ENCODE results near the gene SLF2. TPM values are rescaled to one million over a fixed set of nuclear protein-coding genes. Genes with fewer than 3 reads are reported as not detected.

The SLF2 gene
- total and polyA plus RNA-seq, 2 of the 13 experiments (the other 11 are each of a cell fraction or from before 2014, with no cell fraction given), result 12.2 to 48.1 TPM

DNA sequence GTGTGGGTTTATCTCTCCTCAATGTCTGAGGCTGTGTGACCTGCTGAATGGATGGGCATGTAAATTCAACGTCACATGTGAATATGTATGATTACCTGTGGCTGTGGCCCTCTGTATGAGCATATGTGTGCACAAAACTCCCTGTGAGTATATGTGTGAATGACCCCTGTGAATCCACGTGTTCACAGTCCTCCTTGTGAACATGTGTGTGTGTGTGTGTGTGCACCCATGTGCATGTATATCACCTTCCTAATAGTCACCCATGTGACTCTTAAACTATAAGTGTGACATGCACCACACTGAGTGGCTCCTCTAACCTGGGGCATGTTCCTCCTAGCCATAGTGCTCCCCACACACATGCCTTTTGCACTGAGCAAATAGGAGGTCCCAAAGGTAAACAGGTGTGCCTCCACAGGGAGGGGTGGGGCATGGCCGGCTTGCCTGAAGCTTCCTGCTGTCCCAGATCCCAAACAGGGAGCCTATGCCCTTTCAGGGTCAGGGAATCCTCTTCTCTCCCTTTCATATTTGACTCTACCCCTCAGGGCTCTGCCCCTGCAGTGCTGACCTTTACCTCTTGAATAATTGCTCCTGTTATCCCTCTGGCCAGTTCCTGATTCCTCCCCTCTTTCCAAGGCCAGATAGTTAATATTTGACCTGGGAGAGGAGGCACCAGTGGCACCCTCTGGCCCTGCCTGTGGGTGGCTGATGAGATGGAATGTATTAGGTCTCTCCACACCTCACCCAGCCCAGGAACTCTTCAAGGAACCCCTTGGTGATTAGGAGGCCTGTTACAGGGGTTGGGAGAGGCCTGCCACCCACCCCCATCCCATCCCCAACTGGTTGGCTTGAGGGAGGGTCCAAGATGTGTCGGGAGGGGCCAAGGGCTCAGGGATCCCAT lies 58.4 kb downstream of the SLF2 start (continued):
- TF ChIP-seq, protein P1, sequence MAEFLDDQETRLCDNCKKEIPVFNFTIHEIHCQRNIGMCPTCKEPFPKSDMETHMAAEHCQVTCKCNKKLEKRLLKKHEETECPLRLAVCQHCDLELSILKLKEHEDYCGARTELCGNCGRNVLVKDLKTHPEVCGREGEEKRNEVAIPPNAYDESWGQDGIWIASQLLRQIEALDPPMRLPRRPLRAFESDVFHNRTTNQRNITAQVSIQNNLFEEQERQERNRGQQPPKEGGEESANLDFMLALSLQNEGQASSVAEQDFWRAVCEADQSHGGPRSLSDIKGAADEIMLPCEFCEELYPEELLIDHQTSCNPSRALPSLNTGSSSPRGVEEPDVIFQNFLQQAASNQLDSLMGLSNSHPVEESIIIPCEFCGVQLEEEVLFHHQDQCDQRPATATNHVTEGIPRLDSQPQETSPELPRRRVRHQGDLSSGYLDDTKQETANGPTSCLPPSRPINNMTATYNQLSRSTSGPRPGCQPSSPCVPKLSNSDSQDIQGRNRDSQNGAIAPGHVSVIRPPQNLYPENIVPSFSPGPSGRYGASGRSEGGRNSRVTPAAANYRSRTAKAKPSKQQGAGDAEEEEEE (CRISPR knock-in tag; IDR thresholded peaks at IDR 0.05; ENCODE audit: borderline replicate concordance), result no peak
- TF ChIP-seq YY1 (IDR thresholded peaks at IDR 0.05; ENCODE audit: insufficient read depth, insufficient replicate concordance, low read depth, low read length) (peak; percentile 65), ZNF781 (CRISPR knock-in tag; IDR thresholded peaks at IDR 0.05; ENCODE audit: borderline replicate concordance, not compliant biosample characterization) (peak; percentile 41), HOXD1 (CRISPR knock-in tag; IDR thresholded peaks at IDR 0.05) (peak; percentile 75; the same call in 1 of the 2 replicates), CAMTA2 (CRISPR knock-in tag; IDR thresholded peaks at IDR 0.05; ENCODE audit: borderline replicate concordance) (no peak; the same call in 1 of the 2 replicates), SMAD3 (CRISPR knock-in tag; IDR thresholded peaks at IDR 0.05) (no peak; the same call in 1 of the 2 replicates), NFYC (CRISPR knock-in tag; IDR thresholded peaks at IDR 0.05) (0 out of 2 replicates have a peak, but pooled peaks have one; percentile 11), MBD4 (IDR thresholded peaks at IDR 0.05; ENCODE audit: borderline replicate concordance, low read length) (no peak), SOX6 (IDR thresholded peaks at IDR 0.05) (no peak), SOX6 (CRISPR knock-in tag; IDR thresholded peaks at IDR 0.05) (peak; percentile 92), ZSCAN21 (CRISPR knock-in tag; IDR thresholded peaks at IDR 0.05; ENCODE audit: borderline replicate concordance) (no peak; the same call in none of the 2 replicates), KDM2A (CRISPR knock-in tag; IDR thresholded peaks at IDR 0.05; ENCODE audit: borderline replicate concordance, low read depth) (peak; percentile 62), EED (CRISPR knock-in tag; IDR thresholded peaks at IDR 0.05) (0 out of 2 replicates have a peak, but pooled peaks have one; percentile 5), TCF7 (IDR thresholded peaks at IDR 0.05; ENCODE audit: low read depth) (peak; percentile 92), ZNF34 (CRISPR knock-in tag; IDR thresholded peaks at IDR 0.05; ENCODE audit: borderline replicate concordance) (no peak), NKX3-1 (CRISPR knock-in tag; IDR thresholded peaks at IDR 0.05) (no peak), PRMT3 (CRISPR knock-in tag; IDR thresholded peaks at IDR 0.05; ENCODE audit: borderline replicate concordance, low read depth) (no peak), ZFYVE20 (CRISPR knock-in tag; IDR thresholded peaks at IDR 0.05; ENCODE audit: borderline replicate concordance, low read depth) (0 out of 2 replicates have a peak, but pooled peaks have one; percentile 10)
- TF ChIP-seq, protein P2, sequence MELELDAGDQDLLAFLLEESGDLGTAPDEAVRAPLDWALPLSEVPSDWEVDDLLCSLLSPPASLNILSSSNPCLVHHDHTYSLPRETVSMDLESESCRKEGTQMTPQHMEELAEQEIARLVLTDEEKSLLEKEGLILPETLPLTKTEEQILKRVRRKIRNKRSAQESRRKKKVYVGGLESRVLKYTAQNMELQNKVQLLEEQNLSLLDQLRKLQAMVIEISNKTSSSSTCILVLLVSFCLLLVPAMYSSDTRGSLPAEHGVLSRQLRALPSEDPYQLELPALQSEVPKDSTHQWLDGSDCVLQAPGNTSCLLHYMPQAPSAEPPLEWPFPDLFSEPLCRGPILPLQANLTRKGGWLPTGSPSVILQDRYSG (CRISPR knock-in tag; IDR thresholded peaks at IDR 0.05), result no peak
- TF ChIP-seq, protein P3, sequence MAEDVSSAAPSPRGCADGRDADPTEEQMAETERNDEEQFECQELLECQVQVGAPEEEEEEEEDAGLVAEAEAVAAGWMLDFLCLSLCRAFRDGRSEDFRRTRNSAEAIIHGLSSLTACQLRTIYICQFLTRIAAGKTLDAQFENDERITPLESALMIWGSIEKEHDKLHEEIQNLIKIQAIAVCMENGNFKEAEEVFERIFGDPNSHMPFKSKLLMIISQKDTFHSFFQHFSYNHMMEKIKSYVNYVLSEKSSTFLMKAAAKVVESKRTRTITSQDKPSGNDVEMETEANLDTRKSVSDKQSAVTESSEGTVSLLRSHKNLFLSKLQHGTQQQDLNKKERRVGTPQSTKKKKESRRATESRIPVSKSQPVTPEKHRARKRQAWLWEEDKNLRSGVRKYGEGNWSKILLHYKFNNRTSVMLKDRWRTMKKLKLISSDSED (CRISPR knock-in tag; IDR thresholded peaks at IDR 0.05), result no peak
- TF ChIP-seq, protein P4, sequence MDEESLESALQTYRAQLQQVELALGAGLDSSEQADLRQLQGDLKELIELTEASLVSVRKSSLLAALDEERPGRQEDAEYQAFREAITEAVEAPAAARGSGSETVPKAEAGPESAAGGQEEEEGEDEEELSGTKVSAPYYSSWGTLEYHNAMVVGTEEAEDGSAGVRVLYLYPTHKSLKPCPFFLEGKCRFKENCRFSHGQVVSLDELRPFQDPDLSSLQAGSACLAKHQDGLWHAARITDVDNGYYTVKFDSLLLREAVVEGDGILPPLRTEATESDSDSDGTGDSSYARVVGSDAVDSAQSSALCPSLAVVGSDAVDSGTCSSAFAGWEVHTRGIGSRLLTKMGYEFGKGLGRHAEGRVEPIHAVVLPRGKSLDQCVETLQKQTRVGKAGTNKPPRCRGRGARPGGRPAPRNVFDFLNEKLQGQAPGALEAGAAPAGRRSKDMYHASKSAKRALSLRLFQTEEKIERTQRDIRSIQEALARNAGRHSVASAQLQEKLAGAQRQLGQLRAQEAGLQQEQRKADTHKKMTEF (CRISPR knock-in tag; IDR thresholded peaks at IDR 0.05), result peak; percentile 97
- TF ChIP-seq, protein P5, sequence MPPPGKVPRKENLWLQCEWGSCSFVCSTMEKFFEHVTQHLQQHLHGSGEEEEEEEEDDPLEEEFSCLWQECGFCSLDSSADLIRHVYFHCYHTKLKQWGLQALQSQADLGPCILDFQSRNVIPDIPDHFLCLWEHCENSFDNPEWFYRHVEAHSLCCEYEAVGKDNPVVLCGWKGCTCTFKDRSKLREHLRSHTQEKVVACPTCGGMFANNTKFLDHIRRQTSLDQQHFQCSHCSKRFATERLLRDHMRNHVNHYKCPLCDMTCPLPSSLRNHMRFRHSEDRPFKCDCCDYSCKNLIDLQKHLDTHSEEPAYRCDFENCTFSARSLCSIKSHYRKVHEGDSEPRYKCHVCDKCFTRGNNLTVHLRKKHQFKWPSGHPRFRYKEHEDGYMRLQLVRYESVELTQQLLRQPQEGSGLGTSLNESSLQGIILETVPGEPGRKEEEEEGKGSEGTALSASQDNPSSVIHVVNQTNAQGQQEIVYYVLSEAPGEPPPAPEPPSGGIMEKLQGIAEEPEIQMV (CRISPR knock-in tag; IDR thresholded peaks at IDR 0.05; ENCODE audit: low read depth), result no peak

Data from HepG2 (cell line).